Caco-2 (cell line): Measurements from ENCODE around the gene HOGA1. TPM values are rescaled to one million over a fixed set of nuclear protein-coding genes. Genes with fewer than 3 reads are reported as not detected.
"Not testable (repeated sequence)": the region's sequence is repeated elsewhere in the genome, so short reads cannot be mapped to it uniquely, and the experiment has no call there.

ENCODE experiments used
- BruUV-seq: library from RNA; stranded (reverse); fragments of 400-500 nt; replicated peaks from 2 replicates; lab custom pipeline; 2021; lab: Mats Ljungman, UMichigan
- CTCF ChIA-PET: fragments of 300-600 bp; sonication (Branson Sonifier 250); formaldehyde crosslinking; loops from one replicate; lab custom pipeline; 2022; ENCODE audit warnings: antibody characterized with exemption; lab: Charles Lee
- POLR2A ChIA-PET: fragments of 300-600 bp; sonication (Branson Sonifier 250); formaldehyde crosslinking; loops from one replicate; lab custom pipeline; 2022; ENCODE audit warnings: antibody characterized with exemption; lab: Charles Lee
- DNase-seq, 2 experiments: peaks; one replicate each; pipeline versions ENCODE4 v3.0.0 to v3.0.0-alpha.2; 2020 to 2022
- H3K27me3 ChIP-seq: replicated peaks from 2 replicates; pipeline ENCODE4 v1.6.0; 2011; ENCODE audit warnings: low read length; ENCODE audit not compliant: control insufficient read depth, insufficient read depth
- H3K36me3 ChIP-seq: 2 replicates; pipeline ENCODE4 v1.5.1; 2011; ENCODE audit warnings: low read length; ENCODE audit not compliant: control insufficient read depth, insufficient read depth
- H3K4me1 ChIP-seq: fragments of 250-450 bp; sonication (Bioruptor Pico); 2 replicates; pipeline ENCODE4 v1.5.1; 2020; ENCODE audit warnings: mild to moderate bottlenecking
- H3K4me3 ChIP-seq: 2 replicates; pipeline ENCODE4 v1.5.1; 2011; ENCODE audit warnings: low read depth, mild to moderate bottlenecking, control low read depth, low read length
- H3K9me3 ChIP-seq: fragments of 250-450 bp; sonication (Bioruptor Pico); 2 replicates; pipeline ENCODE4 v1.5.1; 2020; ENCODE audit warnings: mild to moderate bottlenecking, moderate library complexity
- H3K27ac Mint-ChIP-seq: one replicate; pipeline ENCODE4 v1.8.0; 2022; ENCODE audit warnings: mixed read lengths; ENCODE audit not compliant: unreplicated experiment
- H3K27me3 Mint-ChIP-seq: one replicate; pipeline ENCODE4 v1.8.0; 2022; ENCODE audit warnings: mixed read lengths; ENCODE audit not compliant: insufficient read depth, unreplicated experiment
- H3K36me3 Mint-ChIP-seq: one replicate; pipeline ENCODE4 v1.8.0; 2022; ENCODE audit warnings: mild to moderate bottlenecking, mixed read lengths; ENCODE audit not compliant: insufficient read depth, unreplicated experiment
- H3K4me1 Mint-ChIP-seq: one replicate; pipeline ENCODE4 v1.8.0; 2022; ENCODE audit warnings: low read depth, mixed read lengths; ENCODE audit not compliant: unreplicated experiment
- H3K4me3 Mint-ChIP-seq: one replicate; pipeline ENCODE4 v1.8.0; 2022; ENCODE audit warnings: mild to moderate bottlenecking, moderate library complexity, mixed read lengths; ENCODE audit not compliant: unreplicated experiment
- H3K9me3 Mint-ChIP-seq: one replicate; pipeline ENCODE4 v1.8.0; 2022; ENCODE audit warnings: mixed read lengths; ENCODE audit not compliant: unreplicated experiment
- intact Hi-C: fragments of 100-400 bp; cut with micrococcal nuclease; formaldehyde crosslinking; loops from one replicate; pipeline ENCODE4 v1.10.0; 2022; ENCODE audit not compliant: unreplicated experiment
- total RNA-seq: library from RNA; stranded (reverse); gene quantifications from 2 replicates; pipeline ENCODE4 v1.2.3, GENCODE V29; 2022
- TF ChIP-seq, protein P1 (sequence below), 2 experiments: fragments of 200-600 bp in 1 of 2; IDR thresholded peaks; 1 replicate in 1 of 2; 2 replicates in 1 of 2; pipeline versions ENCODE4 v1.5.1 to v1.8.0; 2011 to 2022; ENCODE audit warnings: antibody characterized with exemption in 1 of 2, control low read depth in 1 of 2, inconsistent platforms in 1 of 2, low read depth in 1 of 2, low read length in 1 of 2, mild to moderate bottlenecking in 1 of 2, moderate library complexity in 1 of 2; ENCODE audit not compliant: insufficient read depth in 1 of 2, severe bottlenecking in 1 of 2, unreplicated experiment in 1 of 2

The HOGA1 gene
- total RNA-seq, 1 experiment from 2014 or later, result 0.50 TPM

DNA sequence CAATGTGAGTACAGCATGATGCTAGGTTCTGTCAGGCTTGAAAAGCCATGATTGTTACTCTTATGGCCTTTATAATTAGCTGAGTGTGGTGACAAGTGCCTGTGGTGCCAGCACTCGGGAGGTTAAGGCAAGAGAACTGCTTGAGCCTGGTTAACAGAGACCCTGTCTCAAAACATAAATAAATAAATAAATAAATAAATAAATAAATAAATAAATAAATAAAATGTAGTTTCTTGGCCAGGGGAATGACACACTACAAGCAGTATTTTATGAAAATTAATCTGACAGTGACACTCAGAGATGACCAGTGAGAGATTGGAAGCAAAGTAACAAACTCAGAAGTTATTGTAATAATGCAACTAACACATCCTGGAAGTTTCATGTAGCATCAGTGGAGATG is 51.4 kb downstream of the HOGA1 start:
- Histone ChIP-seq H3K27me3 (no peaks in the 10 kb centered on the region), H3K4me3 (no peak overlapping the region), H3K36me3 (no peaks in the 10 kb centered on the region), H3K4me1 (no peaks in the 10 kb centered on the region), H3K9me3 (no peaks in the 10 kb centered on the region)
- H3K4me1 Mint-ChIP-seq, result peaks cover 7% of the 10 kb centered on the region
- H3K9me3 Mint-ChIP-seq, result no peaks in the 10 kb centered on the region
- no peaks in the 10 kb centered on the region for H3K27me3 Mint-ChIP-seq
- H3K4me3 Mint-ChIP-seq, result no peak overlapping the region
- H3K36me3 Mint-ChIP-seq, result peaks cover 19% of the 10 kb centered on the region
- no TSS peak for BruUV-seq
- no peak for DNase-seq
- POLR2A ChIA-PET, result no interaction called here
- no peak overlapping the region for H3K27ac Mint-ChIP-seq
- TF ChIP-seq, protein P1, sequence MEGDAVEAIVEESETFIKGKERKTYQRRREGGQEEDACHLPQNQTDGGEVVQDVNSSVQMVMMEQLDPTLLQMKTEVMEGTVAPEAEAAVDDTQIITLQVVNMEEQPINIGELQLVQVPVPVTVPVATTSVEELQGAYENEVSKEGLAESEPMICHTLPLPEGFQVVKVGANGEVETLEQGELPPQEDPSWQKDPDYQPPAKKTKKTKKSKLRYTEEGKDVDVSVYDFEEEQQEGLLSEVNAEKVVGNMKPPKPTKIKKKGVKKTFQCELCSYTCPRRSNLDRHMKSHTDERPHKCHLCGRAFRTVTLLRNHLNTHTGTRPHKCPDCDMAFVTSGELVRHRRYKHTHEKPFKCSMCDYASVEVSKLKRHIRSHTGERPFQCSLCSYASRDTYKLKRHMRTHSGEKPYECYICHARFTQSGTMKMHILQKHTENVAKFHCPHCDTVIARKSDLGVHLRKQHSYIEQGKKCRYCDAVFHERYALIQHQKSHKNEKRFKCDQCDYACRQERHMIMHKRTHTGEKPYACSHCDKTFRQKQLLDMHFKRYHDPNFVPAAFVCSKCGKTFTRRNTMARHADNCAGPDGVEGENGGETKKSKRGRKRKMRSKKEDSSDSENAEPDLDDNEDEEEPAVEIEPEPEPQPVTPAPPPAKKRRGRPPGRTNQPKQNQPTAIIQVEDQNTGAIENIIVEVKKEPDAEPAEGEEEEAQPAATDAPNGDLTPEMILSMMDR (IDR thresholded peaks at IDR 0.05; ENCODE audit: insufficient read depth in 1 of 2, low read depth in 1 of 2, low read length in 1 of 2, severe bottlenecking in 1 of 2, unreplicated experiment in 1 of 2), result no peak
- CTCF ChIA-PET, result no interaction called here
- intact Hi-C loops, result no loop called here

GRCh38 chr10:97639090-97639489 is 54.9 kb downstream of the HOGA1 start:
- Mint-ChIP-seq H3K36me3 (peaks cover 14% of the 10 kb centered on the region), H3K4me1 (peaks cover 12% of the 10 kb centered on the region)
- DNase-seq, H3K27me3 Mint-ChIP-seq, H3K4me3 Mint-ChIP-seq, BruUV-seq, H3K4me3 ChIP-seq, H3K36me3 ChIP-seq, H3K27ac Mint-ChIP-seq, H3K27me3 ChIP-seq, H3K9me3 ChIP-seq, H3K4me1 ChIP-seq, H3K9me3 Mint-ChIP-seq, CTCF ChIA-PET, POLR2A ChIA-PET, intact Hi-C loops: not testable (repeated sequence)

- DNase-seq, result peak; percentile 99
- CTCF ChIA-PET, result interaction anchor here (0.6 to 1.5 kb wide), 5 partner anchors 29 to 68 kb away, joined by 3 to 5 read pairs (median 3); partner anchors contain the start of genes ANKRD2 and AVPI1
Measured at GRCh38 chr10:97640174-97640867, 56.1 kb downstream of the HOGA1 start, which contains the start of gene PI4K2A. Gene PI4K2A (plus strand): TSS chr10:97640671. CDS start chr10:97640743, 72 bp downstream.

More at GRCh38 chr10:97640174-97640867, 56.1 kb downstream of the HOGA1 start, which contains the start of gene PI4K2A:
- POLR2A ChIA-PET, result interaction anchor here (1.2 to 2.1 kb wide), 2 partner anchors 24 to 47 kb away, joined by 5 to 29 read pairs; partner anchors contain the start of gene AVPI1
- H3K4me3 Mint-ChIP-seq, result peak within 1 kb of the TSS; percentile 99
- no TSS peak for BruUV-seq
- H3K36me3 ChIP-seq, result no peaks in the 10 kb centered on the region
- H3K27me3 ChIP-seq, result no peaks in the 10 kb centered on the region
- intact Hi-C loops, result loop anchor here (1.0 kb wide), 2 partner anchors 24 to 47 kb away; partner anchors contain the start of gene AVPI1
- no peaks in the 10 kb centered on the region for H3K9me3 ChIP-seq
- H3K36me3 Mint-ChIP-seq, result peaks cover 25% of the 10 kb centered on the region
- no peaks in the 10 kb centered on the region for H3K9me3 Mint-ChIP-seq
- peak within 1 kb of the TSS; percentile 94 for H3K27ac Mint-ChIP-seq
- TF ChIP-seq, protein P1 (IDR thresholded peaks at IDR 0.05; ENCODE audit: insufficient read depth in 1 of 2, low read depth in 1 of 2, low read length in 1 of 2, severe bottlenecking in 1 of 2, unreplicated experiment in 1 of 2), result no peak
- peak within 1 kb of the TSS; percentile 82 for H3K4me3 ChIP-seq
- no peaks in the 10 kb centered on the region for H3K27me3 Mint-ChIP-seq
- peaks cover 6% of the 10 kb centered on the region; the same call in 1 of the 2 replicates for H3K4me1 ChIP-seq
- H3K4me1 Mint-ChIP-seq, result peaks cover 12% of the 10 kb centered on the region
